HUES6 (cell line): ENCODE measurements around the gene ZRANB3.

Source experiments
- H3K27ac ChIP-seq: 2 replicates; pipeline ENCODE4 v1.7.0; 2013; ENCODE audit warnings: low read depth, mild to moderate bottlenecking, low read length, inconsistent platforms
- H3K27me3 ChIP-seq: 2 replicates; pipeline ENCODE4 v1.6.1; 2013; ENCODE audit warnings: low read length; ENCODE audit not compliant: control insufficient read depth, insufficient read depth
- H3K36me3 ChIP-seq: 2 replicates; pipeline ENCODE4 v1.6.1; 2013; ENCODE audit warnings: low read length; ENCODE audit not compliant: control insufficient read depth, insufficient read depth
- H3K4me1 ChIP-seq: 2 replicates; pipeline ENCODE4 v1.6.1; 2013; ENCODE audit warnings: low read length; ENCODE audit not compliant: control insufficient read depth, insufficient read depth
- H3K4me3 ChIP-seq: 2 replicates; pipeline ENCODE4 v1.5.1; 2013; ENCODE audit warnings: low read depth, low read length
- H3K9ac ChIP-seq: one replicate; pipeline ENCODE4 v1.6.1; 2013; ENCODE audit warnings: mild to moderate bottlenecking, low read length
- H3K9me3 ChIP-seq: 2 replicates; pipeline ENCODE4 v1.6.1; 2013; ENCODE audit warnings: low read depth, low read length; ENCODE audit not compliant: control insufficient read depth, insufficient read depth

Gene ZRANB3

DNA sequence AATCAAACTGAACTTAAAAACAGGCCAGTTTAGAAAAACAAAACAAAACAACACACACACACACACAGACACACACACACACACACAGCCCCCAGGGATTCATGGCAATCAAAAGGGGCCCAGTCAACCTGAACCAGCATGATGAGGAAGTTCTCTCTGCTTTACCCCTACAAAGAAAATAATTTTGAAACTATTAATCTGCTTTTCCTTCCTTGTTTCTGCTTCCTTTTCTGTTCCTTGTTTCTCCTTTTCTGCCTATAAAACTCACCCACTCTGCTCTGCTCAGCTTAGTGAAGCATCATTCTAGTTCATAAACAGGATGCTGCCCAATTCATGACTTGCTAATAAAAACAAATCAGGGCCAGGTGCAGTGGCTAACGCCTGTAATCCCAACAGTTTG, 275.8 kb downstream of the ZRANB3 start:
- H3K4me1 ChIP-seq = peaks cover 6% of the 10 kb centered on the region; the same call in 1 of the 2 replicates
- no peak overlapping the region for H3K4me3 ChIP-seq
- H3K27ac ChIP-seq = no peak overlapping the region
- H3K27me3 ChIP-seq = no peaks in the 10 kb centered on the region
- peaks cover 4% of the 10 kb centered on the region for H3K36me3 ChIP-seq
- H3K9me3 ChIP-seq = peaks cover 9% of the 10 kb centered on the region
- H3K9ac ChIP-seq = no peak overlapping the region

DNA sequence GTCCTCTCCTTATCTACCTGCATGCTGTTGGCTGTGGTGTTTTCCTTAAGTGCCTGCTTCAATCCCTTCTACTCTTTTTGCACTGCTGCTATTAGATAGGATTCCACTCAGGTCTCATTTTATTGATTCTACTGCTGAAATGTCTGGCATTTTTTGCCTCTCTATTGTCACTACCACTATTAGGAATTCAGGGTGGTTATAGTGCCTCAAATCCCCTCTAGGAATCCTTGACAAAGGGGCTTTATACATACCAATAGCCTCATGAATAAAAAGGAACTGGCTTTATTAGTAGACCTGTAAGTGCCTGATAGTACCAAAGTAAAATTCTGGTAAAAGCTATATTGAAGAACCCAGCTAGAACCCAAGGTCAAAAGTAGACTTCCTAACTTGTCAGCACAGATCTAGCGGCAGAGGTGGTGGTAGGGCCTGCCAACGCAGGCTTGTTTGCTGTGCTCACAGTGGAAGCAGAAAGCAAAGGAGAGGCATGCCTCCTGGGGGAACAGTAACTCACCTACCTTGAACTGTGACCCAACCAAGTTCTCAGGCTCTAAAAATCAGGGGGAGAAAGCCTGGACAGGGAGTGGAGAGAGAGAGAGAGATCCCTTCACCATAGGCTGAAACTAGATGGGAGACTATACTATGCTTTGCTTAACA, 278.1 kb downstream of the ZRANB3 start:
- peaks cover 6% of the 10 kb centered on the region; the same call in 1 of the 2 replicates for H3K4me1 ChIP-seq
- peak overlapping the region; percentile 29; the same call in 1 of the 2 replicates for H3K27ac ChIP-seq
- H3K36me3 ChIP-seq = peaks cover 4% of the 10 kb centered on the region
- H3K27me3 ChIP-seq = no peaks in the 10 kb centered on the region
- no peak overlapping the region for H3K4me3 ChIP-seq
- no peak overlapping the region for H3K9ac ChIP-seq
- peaks cover 13% of the 10 kb centered on the region for H3K9me3 ChIP-seq

DNA sequence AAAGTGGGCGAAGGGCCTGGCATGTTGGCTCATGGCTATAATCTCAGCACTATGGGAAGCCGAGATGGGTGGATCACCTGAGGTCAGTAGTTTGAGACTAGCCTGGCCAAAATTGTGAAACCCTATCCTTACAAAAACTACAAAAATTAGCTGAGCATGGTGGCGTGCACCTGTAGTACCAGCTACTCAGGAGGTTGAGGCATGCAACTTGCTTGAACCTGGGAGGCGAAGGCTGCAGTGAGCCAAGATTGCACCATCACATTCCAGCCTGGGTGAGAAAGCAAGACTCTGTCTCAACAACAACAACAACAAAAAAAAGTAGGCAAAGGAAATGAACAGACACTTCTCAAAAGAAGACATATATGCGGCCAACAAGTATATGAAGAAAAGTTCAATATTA, 282.4 kb downstream of the ZRANB3 start:
- peaks cover 6% of the 10 kb centered on the region; the same call in 1 of the 2 replicates for H3K4me1 ChIP-seq
- no peak overlapping the region for H3K4me3 ChIP-seq
- peaks cover 13% of the 10 kb centered on the region for H3K9me3 ChIP-seq
- no peak overlapping the region for H3K9ac ChIP-seq
- peaks cover 4% of the 10 kb centered on the region for H3K36me3 ChIP-seq
- no peaks in the 10 kb centered on the region for H3K27me3 ChIP-seq
- H3K27ac ChIP-seq = no peak overlapping the region

DNA sequence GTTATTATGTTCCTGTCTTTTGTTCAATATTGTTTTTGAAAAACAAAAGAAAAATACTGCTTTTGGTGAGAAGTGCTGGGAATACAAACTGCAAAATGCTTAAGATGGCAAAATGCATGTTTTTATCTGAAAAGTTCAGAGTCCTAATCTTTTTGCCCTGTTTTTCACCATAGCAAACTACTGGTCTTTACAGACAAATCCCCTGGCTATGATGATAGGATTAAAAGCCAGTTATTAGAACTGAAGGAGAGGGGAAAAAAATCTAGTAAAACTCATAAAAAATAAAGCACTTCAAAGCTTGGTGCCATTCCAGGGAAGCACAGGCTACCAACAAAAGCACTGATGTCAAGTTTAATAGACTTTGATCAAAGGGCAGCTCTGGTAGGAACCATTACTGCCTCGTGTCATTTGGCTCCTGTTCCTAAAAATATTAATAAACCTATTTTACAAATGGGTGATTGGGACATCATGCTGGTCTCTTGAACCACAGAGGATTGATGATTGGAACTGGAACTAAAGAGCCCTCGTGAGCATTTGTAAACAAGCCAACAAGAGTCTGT, 284.2 kb downstream of the ZRANB3 start:
- Histone ChIP-seq H3K27me3 (no peaks in the 10 kb centered on the region), H3K9me3 (peaks cover 13% of the 10 kb centered on the region)

DNA sequence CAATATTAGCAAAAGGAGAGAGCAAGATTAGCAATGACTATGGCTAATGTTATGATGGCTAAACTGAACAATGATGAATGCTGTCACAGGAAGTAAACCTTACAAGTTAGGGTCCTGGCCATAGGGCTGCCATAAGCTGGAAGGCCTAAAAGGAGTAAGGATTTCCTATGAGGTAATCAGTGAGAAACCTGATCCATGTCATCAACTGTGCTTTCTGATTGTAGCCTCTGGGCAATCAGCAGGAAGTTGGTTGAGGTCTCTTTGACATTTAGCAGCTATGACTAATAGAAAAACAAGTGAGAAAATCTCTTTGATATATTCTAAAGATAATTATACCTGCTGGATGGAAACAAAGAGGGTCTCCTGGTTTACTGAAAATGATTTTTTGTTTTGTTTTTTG, 285.9 kb downstream of the ZRANB3 start:
- H3K27me3 ChIP-seq = no peaks in the 10 kb centered on the region
- H3K36me3 ChIP-seq = no peaks in the 10 kb centered on the region
- no peak overlapping the region for H3K27ac ChIP-seq
- H3K4me3 ChIP-seq = no peak overlapping the region
- H3K4me1 ChIP-seq = no peaks in the 10 kb centered on the region
- H3K9ac ChIP-seq = no peak overlapping the region
- H3K9me3 ChIP-seq = 0 out of 2 replicates have a peak, but pooled peaks cover 3% of the 10 kb centered on the region

More for the DNA sequence above, 284.2 kb downstream of the ZRANB3 start:
- Histone ChIP-seq H3K4me3 (no peak overlapping the region), H3K27ac (no peak overlapping the region), H3K9ac (no peak overlapping the region), H3K4me1 (no peaks in the 10 kb centered on the region), H3K36me3 (peaks cover 4% of the 10 kb centered on the region)

DNA sequence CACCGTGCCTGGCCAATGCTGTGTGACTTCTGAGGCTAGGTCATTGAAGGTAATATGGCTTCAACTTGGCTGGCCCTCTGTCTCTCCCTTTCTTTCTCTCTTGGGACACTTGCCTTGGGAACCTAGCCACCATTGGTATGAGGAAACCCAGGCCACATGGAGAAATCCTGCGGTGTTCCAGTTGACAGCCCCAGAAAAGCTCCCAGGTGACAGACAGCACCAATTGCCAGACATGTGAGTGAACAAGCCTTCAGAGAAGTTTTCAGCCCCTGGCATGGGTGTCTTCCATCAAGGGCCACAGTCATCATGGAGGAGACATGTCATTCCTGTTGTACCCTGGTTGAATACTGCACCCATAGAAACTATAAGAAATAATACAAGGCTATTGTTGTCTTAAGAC, 292.4 kb downstream of the ZRANB3 start:
- Histone ChIP-seq H3K27me3 (no peaks in the 10 kb centered on the region), H3K4me1 (no peaks in the 10 kb centered on the region), H3K36me3 (no peaks in the 10 kb centered on the region), H3K9ac (no peak overlapping the region), H3K9me3 (no peaks in the 10 kb centered on the region), H3K4me3 (no peak overlapping the region), H3K27ac (no peak overlapping the region)

DNA sequence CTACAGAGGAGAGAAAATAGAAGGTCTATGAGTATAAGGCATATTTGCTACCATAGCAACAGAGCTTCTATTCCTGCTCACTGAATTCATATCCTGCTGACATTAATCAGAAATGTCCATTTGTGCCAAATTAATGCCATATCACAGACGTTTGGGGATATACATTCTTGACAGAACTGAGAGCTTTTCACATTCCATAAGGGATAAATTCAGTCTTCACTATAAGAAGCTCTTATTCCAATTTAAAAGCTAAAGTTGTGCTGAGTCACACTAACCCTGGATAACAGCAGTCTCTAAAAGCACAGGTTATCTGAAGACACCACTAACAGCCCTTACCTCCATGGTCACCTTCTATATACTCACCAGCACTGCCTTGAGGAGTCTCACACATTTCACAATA, 300.9 kb downstream of the ZRANB3 start:
- peaks cover 11% of the 10 kb centered on the region for H3K9me3 ChIP-seq
- no peak overlapping the region for H3K4me3 ChIP-seq
- H3K27ac ChIP-seq = no peak overlapping the region
- H3K27me3 ChIP-seq = no peaks in the 10 kb centered on the region
- no peaks in the 10 kb centered on the region for H3K4me1 ChIP-seq
- H3K9ac ChIP-seq = no peak overlapping the region
- H3K36me3 ChIP-seq = no peaks in the 10 kb centered on the region; the same call in 1 of the 2 replicates

DNA sequence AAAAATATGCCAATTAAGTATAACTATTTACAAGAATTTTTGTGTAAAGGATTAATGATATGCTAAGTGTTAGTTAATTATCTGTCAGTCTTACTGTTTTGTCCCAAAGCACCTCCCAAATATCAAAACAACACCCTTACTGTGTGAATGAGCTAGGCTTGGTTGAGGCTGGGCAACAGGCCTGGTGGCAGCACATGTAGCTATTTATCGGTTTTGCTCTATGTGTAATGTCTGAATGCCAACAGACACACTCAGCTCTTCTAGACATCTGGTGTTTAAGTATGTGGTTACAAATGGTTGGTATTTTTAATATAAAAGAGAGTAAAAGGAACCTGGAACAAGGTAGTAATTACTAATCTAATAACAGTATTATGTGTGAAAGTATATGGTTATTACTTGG, 303.6 kb downstream of the ZRANB3 start:
- Histone ChIP-seq H3K4me1 (no peaks in the 10 kb centered on the region), H3K27me3 (no peaks in the 10 kb centered on the region), H3K9ac (no peak overlapping the region), H3K27ac (no peak overlapping the region), H3K4me3 (no peak overlapping the region), H3K9me3 (peaks cover 11% of the 10 kb centered on the region), H3K36me3 (no peaks in the 10 kb centered on the region; the same call in 1 of the 2 replicates)

DNA sequence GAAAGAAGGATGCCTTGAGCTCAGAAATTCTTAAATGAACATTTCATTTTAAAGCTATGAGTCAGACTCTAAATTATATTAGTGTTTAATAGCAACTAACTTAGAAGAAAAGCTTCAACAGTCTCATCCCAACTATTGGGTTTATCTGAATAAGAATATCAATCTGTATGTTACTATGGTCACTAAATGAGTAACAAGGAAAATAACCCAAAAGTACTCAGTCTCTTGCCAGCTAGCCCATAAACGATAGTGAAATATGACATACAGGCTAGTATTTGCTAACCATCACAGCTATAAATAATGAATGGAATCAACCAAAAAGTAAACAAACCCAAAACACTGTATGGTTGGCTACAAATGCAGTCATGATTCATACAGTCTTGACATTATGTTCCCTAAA, 304.1 kb downstream of the ZRANB3 start:
- H3K27me3 ChIP-seq = no peaks in the 10 kb centered on the region
- H3K27ac ChIP-seq = no peak overlapping the region
- no peaks in the 10 kb centered on the region; the same call in 1 of the 2 replicates for H3K36me3 ChIP-seq
- H3K4me3 ChIP-seq = no peak overlapping the region
- H3K9ac ChIP-seq = no peak overlapping the region
- H3K9me3 ChIP-seq = peaks cover 9% of the 10 kb centered on the region
- H3K4me1 ChIP-seq = no peaks in the 10 kb centered on the region

DNA sequence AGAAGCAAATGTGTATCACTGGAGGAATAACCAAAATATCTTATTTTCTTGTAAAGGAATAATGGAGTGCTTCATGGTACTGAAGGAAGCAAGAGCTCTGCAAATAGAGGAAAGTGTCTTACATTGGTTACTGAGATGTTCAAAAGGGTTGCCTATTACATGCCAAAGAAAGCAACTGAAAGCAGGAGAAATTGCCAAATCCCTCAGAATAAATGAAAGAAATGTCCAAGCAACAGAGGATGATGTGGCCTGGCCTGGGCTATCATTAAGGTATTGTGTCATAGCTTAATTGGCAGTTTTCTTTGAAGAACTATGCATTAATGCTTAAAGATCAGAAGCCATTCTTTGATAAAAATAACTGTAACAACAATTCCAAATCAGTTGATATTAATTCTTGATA, 305.2 kb downstream of the ZRANB3 start:
- Histone ChIP-seq H3K9me3 (no peaks in the 10 kb centered on the region), H3K9ac (no peak overlapping the region), H3K36me3 (no peaks in the 10 kb centered on the region; the same call in 1 of the 2 replicates), H3K4me3 (no peak overlapping the region), H3K4me1 (no peaks in the 10 kb centered on the region), H3K27me3 (no peaks in the 10 kb centered on the region), H3K27ac (no peak overlapping the region)

DNA sequence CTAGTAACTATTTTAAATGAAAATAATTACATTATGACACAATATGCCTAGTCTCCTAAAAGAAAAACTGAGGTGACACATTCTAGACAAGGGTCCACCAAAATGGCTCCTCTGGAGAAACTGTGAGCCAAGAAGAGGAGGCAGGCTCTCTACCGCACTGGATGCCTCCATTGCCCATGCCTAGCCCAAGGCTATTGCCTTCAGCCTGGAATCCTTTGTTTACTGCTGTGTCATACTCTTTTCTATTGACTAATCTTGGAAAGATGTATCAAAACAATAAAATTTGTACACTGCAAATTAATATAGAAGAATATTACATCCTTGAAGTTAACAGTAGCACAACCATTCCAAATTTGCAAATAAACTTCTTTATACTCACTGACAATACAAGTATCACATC, 311.8 kb downstream of the ZRANB3 start:
- Histone ChIP-seq H3K4me1 (no peaks in the 10 kb centered on the region), H3K27me3 (no peaks in the 10 kb centered on the region), H3K4me3 (no peak overlapping the region), H3K27ac (no peak overlapping the region), H3K9ac (no peak overlapping the region), H3K36me3 (no peaks in the 10 kb centered on the region; the same call in 1 of the 2 replicates), H3K9me3 (no peaks in the 10 kb centered on the region)
